ENCODE measurements around the gene C1orf226.

The C1orf226 gene

GRCh38 chr1:162391790-162392563 lies 10.4 kb downstream of the C1orf226 start:
- TF ChIP-seq TEAD4 (IDR thresholded peaks at IDR 0.05) (no peak), RAD21 (IDR thresholded peaks at IDR 0.05; ENCODE audit: low read depth) (peak; percentile 88)

- no peak for TF ChIP-seq MAX (IDR thresholded peaks at IDR 0.05)
- no peak for TF ChIP-seq TCF12 (IDR thresholded peaks at IDR 0.05; ENCODE audit: low read depth)
- TF ChIP-seq EP300 (IDR thresholded peaks at IDR 0.05; ENCODE audit: borderline replicate concordance) = no peak
- TF ChIP-seq CREB1 (IDR thresholded peaks at IDR 0.05; ENCODE audit: low read depth) = no peak
- TF ChIP-seq ZBTB7A (IDR thresholded peaks at IDR 0.05; ENCODE audit: low read depth) = no peak
- TF ChIP-seq CEBPB (IDR thresholded peaks at IDR 0.05) = no peak
- no peak for TF ChIP-seq EGR1 (IDR thresholded peaks at IDR 0.05)
- no peak for TF ChIP-seq TAF1 (IDR thresholded peaks at IDR 0.05; ENCODE audit: low read depth)
- TF ChIP-seq REST (IDR thresholded peaks at IDR 0.05; ENCODE audit: low read depth) = no peak
- TF ChIP-seq TEAD4 (IDR thresholded peaks at IDR 0.05) = no peak
- no peak for TF ChIP-seq USF1 (IDR thresholded peaks at IDR 0.05)
Observed at GRCh38 chr1:162396201-162396906, 14.8 kb downstream of the C1orf226 start.

GRCh38 chr1:162397039-162397448 lies 15.5 kb downstream of the C1orf226 start:
- peak; percentile 26; the same call in 1 of the 2 replicates for TF ChIP-seq RAD21 (IDR thresholded peaks at IDR 0.05; ENCODE audit: low read depth)
- no peak for TF ChIP-seq REST (IDR thresholded peaks at IDR 0.05; ENCODE audit: low read depth)
- TF ChIP-seq EP300 (IDR thresholded peaks at IDR 0.05; ENCODE audit: borderline replicate concordance) = no peak

GRCh38 chr1:162397943-162398560 lies 16.5 kb downstream of the C1orf226 start:
- no peak for TF ChIP-seq RAD21 (IDR thresholded peaks at IDR 0.05; ENCODE audit: low read depth)
- TF ChIP-seq REST (IDR thresholded peaks at IDR 0.05; ENCODE audit: low read depth) = no peak
- no peak for TF ChIP-seq TEAD4 (IDR thresholded peaks at IDR 0.05)
- no peak for TF ChIP-seq MAX (IDR thresholded peaks at IDR 0.05)
- no peak for TF ChIP-seq YY1 (IDR thresholded peaks at IDR 0.05; ENCODE audit: low read depth)

GRCh38 chr1:162398999-162399580 lies 17.6 kb downstream of the C1orf226 start:
- no peak for TF ChIP-seq TCF12 (IDR thresholded peaks at IDR 0.05; ENCODE audit: low read depth)
- no peak for TF ChIP-seq EGR1 (IDR thresholded peaks at IDR 0.05)
- TF ChIP-seq TEAD4 (IDR thresholded peaks at IDR 0.05) = no peak
- TF ChIP-seq CEBPB (IDR thresholded peaks at IDR 0.05) = no peak
- no peak for TF ChIP-seq EP300 (IDR thresholded peaks at IDR 0.05; ENCODE audit: borderline replicate concordance)
- no peak for TF ChIP-seq ZBTB7A (IDR thresholded peaks at IDR 0.05; ENCODE audit: low read depth)
- TF ChIP-seq TAF1 (IDR thresholded peaks at IDR 0.05; ENCODE audit: low read depth) = no peak
- no peak for TF ChIP-seq CREB1 (IDR thresholded peaks at IDR 0.05; ENCODE audit: low read depth)
- no peak for TF ChIP-seq FOXM1 (IDR thresholded peaks at IDR 0.05; ENCODE audit: borderline replicate concordance, low read depth)
- TF ChIP-seq NFIC (IDR thresholded peaks at IDR 0.05) = no peak
- TF ChIP-seq YY1 (IDR thresholded peaks at IDR 0.05; ENCODE audit: low read depth) = no peak
- no peak for TF ChIP-seq RAD21 (IDR thresholded peaks at IDR 0.05; ENCODE audit: low read depth)
- TF ChIP-seq MAX (IDR thresholded peaks at IDR 0.05) = no peak
- no peak for TF ChIP-seq USF1 (IDR thresholded peaks at IDR 0.05)
